Ectodermal cell (in vitro differentiated cells): Measurements from ENCODE around the gene PPP6R1.
"Not testable (repeated sequence)": the region's sequence is repeated elsewhere in the genome, so short reads cannot be mapped to it uniquely, and the experiment has no call there.

ENCODE experiments used
- H3K27ac ChIP-seq: 2 replicates; pipeline ENCODE4 v1.7.0; 2013; ENCODE audit warnings: mild to moderate bottlenecking, low read depth, low read length; ENCODE audit not compliant: insufficient read depth, poor library complexity, severe bottlenecking
- H3K27me3 ChIP-seq: 2 replicates; pipeline ENCODE4 v1.7.0; 2013; ENCODE audit warnings: mild to moderate bottlenecking, low read length; ENCODE audit not compliant: insufficient read depth, control insufficient read depth, poor library complexity, severe bottlenecking
- H3K36me3 ChIP-seq: one replicate; pipeline ENCODE4 v1.7.0; 2013; ENCODE audit warnings: low read length; ENCODE audit not compliant: control insufficient read depth, insufficient read depth
- H3K4me1 ChIP-seq: one replicate; pipeline ENCODE4 v1.7.0; 2013; ENCODE audit warnings: low read length; ENCODE audit not compliant: control insufficient read depth, insufficient read depth
- H3K4me3 ChIP-seq: 2 replicates; pipeline ENCODE4 v1.7.0; 2013; ENCODE audit warnings: low read depth, low read length, control low read depth; ENCODE audit not compliant: insufficient read depth
- H3K9me3 ChIP-seq: 2 replicates; pipeline ENCODE4 v1.7.0; 2013; ENCODE audit warnings: mild to moderate bottlenecking, low read length, moderate library complexity; ENCODE audit not compliant: control insufficient read depth
- WGBS, 2 experiments: methylation state at CpG; one replicate each; pipeline ENCODE4 v1.1.7; 2013; ENCODE audit warnings: missing lambda C conversion rate in 2 of 2; 5-methylcytosine and 5-hydroxymethylcytosine counted together

PPP6R1 gene

DNA sequence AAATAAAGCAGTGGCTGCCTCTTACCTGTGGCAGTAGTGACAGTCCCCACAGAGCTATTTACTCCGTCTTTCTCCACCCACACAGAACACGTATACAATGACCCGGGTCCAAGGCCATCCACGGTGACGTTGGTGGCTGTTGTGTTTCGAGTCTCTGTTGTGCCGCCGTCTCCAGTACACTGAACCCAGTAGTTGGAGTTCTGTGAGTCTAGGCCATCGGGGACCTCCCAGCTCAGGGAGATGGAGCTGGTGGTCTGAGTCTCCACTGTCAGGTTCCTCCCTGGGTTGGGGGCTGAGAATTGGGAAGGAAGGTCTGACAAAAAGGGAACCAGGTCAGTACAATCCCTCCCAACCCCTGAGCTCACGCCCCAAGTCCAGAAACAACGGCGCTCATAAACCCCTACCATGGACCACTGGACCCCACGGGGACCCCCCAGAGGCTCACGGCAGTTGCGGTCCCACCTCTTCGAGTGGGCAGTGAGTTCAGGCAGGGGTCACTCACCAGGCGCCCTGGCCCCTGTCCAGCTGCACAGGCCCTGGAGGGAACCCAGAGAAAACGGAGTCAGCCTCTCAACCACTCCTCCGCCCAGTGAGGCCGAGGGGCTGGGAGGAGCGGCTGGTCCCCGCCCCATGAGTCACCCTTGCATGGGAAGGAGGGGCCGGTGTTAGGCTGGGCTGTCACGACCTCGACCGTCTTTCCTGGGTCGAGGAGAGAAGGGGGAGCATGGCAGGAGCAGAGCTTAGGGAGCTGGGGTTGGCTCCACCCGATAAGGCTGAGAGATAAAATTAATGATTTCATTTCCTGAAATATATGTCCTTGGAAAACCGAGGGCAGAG lies 51.9 kb downstream of the PPP6R1 start:
- H3K27me3 ChIP-seq: no peaks in the 10 kb centered on the region
- H3K36me3 ChIP-seq: no peaks in the 10 kb centered on the region
- H3K27ac ChIP-seq: no peak overlapping the region
- H3K4me3 ChIP-seq: no peak overlapping the region
- H3K4me1 ChIP-seq: peaks cover 2% of the 10 kb centered on the region
- H3K9me3 ChIP-seq: no peaks in the 10 kb centered on the region
- WGBS, 2 experiments: 38 to 41% methylated on average over 29 of the region's 29 CpGs

DNA sequence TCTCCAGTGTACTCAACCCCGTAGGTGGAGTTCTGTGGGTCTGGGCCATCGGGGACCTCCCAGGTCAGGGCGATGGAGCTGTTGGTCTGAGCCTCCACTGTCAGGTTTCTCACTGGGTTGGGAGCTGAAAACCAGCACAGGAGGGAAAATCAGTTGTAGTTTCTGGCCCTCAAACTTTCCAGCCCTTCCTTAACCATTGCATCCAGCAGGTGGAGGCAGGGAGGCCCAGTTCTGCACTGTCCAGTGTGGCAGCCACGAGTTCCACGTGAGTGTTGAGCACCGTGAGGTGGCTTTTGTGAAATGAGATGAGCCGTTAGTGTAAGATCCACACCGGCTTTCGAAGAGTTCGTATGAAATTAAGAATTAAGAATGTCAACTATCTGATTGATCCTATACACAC lies 56.6 kb downstream of the PPP6R1 start:
- H3K27me3 ChIP-seq, H3K4me3 ChIP-seq, H3K9me3 ChIP-seq, H3K4me1 ChIP-seq, H3K27ac ChIP-seq, H3K36me3 ChIP-seq: not testable (repeated sequence)
- WGBS, 2 experiments: 85 to 86% methylated on average over 10 of the region's 10 CpGs

DNA sequence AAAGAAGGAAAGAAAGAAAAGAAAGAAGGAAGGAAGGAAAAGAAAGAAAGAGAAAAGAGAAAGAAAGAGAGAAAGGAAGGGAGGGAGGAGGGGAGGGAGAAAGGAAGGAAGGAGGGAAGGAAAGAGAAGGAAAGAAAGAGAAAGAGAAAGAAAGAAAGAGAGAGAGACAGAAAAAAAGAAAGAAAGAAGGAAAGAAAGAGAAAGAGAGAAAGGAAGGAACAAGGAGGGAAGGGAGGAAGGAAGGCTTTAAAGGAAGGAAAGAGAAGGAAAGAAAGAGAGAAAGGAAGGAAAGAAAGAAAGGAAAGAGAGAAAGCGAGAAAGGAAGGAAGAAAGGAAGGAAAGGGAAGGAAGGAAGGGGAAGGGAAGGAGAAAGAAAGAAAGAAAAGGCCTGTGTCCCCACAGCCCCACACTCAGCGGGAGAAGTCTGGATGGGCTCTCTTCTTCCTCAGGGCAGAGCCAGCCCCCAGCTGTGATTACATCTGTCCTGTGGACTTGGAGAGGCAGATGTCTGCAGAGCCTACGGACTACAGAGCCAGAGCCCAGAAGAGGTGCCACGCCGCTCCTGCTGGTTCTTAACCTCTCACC lies 59.1 kb downstream of the PPP6R1 start:
- Histone ChIP-seq H3K36me3 (no peaks in the 10 kb centered on the region), H3K4me1 (no peaks in the 10 kb centered on the region), H3K27me3 (no peaks in the 10 kb centered on the region), H3K9me3 (no peaks in the 10 kb centered on the region), H3K4me3 (no peak overlapping the region), H3K27ac (no peak overlapping the region)
- 78 to 84% methylated on average over 5 of the region's 5 CpGs for WGBS, 2 experiments

DNA sequence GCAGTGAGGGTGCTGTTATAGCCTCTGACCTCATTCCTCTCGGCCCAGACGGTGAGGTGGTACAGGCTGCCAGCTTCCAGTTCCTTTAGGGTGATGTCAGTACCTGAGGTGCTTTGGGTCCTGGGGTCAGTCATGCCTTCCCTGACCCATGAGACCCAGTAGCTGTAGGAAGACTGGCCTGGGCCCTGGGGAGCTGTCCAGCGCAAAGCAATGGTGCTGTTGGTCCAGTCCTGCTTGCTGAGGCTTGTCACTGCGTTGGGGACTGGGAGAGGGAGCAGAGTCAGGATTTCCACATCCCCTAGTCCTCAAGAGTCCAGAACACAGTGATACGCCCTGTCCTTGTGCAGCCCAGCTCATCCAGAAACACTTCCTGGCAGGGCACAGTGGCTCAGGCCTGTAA lies 60.2 kb downstream of the PPP6R1 start:
- H3K9me3 ChIP-seq: no peaks in the 10 kb centered on the region
- 80 to 82% methylated on average over 5 of the region's 5 CpGs for WGBS, 2 experiments
- no peaks in the 10 kb centered on the region for H3K4me1 ChIP-seq
- no peak overlapping the region for H3K27ac ChIP-seq
- H3K27me3 ChIP-seq: no peaks in the 10 kb centered on the region
- H3K4me3 ChIP-seq: no peak overlapping the region
- no peaks in the 10 kb centered on the region for H3K36me3 ChIP-seq

DNA sequence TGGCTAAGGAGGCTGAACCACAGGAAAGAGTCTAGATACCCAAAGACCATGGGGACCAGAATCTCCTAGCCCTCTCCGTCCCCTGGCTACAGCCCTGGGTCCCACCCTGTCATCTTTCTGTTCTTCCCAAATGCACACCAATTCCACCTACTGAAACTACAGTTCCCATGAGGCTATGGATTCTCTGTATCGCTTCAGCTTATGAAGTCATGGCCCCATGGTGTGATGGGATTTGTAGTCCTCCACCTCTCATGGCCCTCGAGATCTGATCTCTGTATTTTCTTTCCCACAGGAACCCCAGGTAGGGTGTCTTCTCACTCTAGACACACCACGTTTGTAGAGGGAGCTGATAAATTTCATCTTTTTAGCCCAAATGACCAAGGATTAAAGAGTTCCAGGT lies 61.3 kb downstream of the PPP6R1 start:
- no peak overlapping the region for H3K27ac ChIP-seq
- no peaks in the 10 kb centered on the region for H3K9me3 ChIP-seq
- H3K27me3 ChIP-seq: no peaks in the 10 kb centered on the region
- H3K4me3 ChIP-seq: no peak overlapping the region
- WGBS, 2 experiments: 75 to 77% methylated on average over 4 of the region's 4 CpGs
- no peaks in the 10 kb centered on the region for H3K4me1 ChIP-seq
- H3K36me3 ChIP-seq: no peaks in the 10 kb centered on the region

DNA sequence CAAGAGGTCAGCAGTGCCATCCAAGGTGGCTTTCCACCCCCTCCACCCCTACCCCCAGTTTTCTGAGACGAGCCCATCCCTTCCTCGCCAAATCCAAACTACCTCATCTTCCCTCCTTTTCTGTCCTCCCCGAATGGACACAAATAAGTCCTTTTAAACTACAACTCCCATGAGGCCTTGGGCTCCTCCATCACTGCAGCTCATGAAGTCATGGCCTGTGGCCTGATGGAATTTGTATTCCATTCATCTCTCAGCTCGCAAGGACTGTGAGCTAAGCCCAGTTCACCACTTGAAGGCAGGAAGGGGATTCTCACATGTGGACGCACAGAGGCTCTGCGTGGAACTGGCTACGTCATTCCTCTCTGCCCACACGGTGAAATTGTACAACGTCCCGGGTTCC lies 62.0 kb downstream of the PPP6R1 start:
- Histone ChIP-seq H3K36me3 (no peaks in the 10 kb centered on the region), H3K27ac (no peak overlapping the region), H3K27me3 (no peaks in the 10 kb centered on the region), H3K9me3 (no peaks in the 10 kb centered on the region), H3K4me1 (no peaks in the 10 kb centered on the region), H3K4me3 (no peak overlapping the region)
- WGBS, 2 experiments: 92% methylated on average over 10 of the region's 10 CpGs

DNA sequence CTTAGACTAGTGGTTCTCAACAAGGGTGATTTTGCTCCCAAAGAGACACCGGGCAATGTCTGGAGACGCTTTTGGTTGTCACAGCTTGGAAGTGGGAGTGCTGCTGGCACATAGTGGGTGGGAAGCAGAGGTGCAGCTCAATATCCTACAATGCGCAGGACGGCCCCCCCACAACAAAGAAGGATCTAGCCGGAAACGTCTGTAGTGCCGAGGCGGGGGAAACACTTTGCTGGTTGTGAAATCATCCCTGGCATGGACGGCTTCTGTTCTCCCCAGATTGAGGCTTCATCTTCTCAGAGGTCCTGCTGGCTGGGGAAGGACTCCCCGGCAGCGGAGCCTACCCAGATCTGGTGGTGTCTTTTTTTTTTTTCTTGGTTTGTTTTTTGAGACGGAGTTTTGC lies 65.3 kb downstream of the PPP6R1 start:
- no peaks in the 10 kb centered on the region for H3K36me3 ChIP-seq
- no peaks in the 10 kb centered on the region for H3K4me1 ChIP-seq
- H3K27me3 ChIP-seq: no peaks in the 10 kb centered on the region
- 90 to 91% methylated on average over 12 of the region's 12 CpGs for WGBS, 2 experiments
- no peaks in the 10 kb centered on the region for H3K9me3 ChIP-seq
- no peak overlapping the region for H3K27ac ChIP-seq
- no peak overlapping the region for H3K4me3 ChIP-seq

DNA sequence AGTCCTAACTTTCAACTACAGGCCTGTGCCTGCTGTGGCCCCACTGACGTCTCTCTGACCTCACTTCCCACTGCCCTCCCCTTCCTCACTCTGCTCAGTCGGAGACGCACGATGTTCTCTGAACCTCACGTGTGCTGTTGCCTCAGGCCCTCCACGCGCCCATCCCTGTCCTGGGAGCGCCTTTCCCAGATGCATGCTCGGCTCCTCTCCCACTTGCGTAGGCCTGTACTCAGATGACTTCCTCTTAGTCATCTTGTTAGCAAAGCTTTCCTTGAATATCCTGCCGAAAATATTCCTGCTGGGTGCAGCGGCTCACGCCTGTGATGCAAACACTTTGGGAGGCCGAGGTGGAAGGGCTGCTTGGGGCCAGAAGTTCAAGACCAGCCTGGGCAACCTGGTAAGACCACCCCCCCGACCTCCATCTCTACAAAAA lies 69.4 kb downstream of the PPP6R1 start:
- WGBS, 2 experiments: 78 to 79% methylated on average over 15 of the region's 15 CpGs
- no peak overlapping the region for H3K27ac ChIP-seq
- no peaks in the 10 kb centered on the region for H3K36me3 ChIP-seq
- H3K4me1 ChIP-seq: no peaks in the 10 kb centered on the region
- no peak overlapping the region for H3K4me3 ChIP-seq
- H3K27me3 ChIP-seq: no peaks in the 10 kb centered on the region
- H3K9me3 ChIP-seq: no peaks in the 10 kb centered on the region

DNA sequence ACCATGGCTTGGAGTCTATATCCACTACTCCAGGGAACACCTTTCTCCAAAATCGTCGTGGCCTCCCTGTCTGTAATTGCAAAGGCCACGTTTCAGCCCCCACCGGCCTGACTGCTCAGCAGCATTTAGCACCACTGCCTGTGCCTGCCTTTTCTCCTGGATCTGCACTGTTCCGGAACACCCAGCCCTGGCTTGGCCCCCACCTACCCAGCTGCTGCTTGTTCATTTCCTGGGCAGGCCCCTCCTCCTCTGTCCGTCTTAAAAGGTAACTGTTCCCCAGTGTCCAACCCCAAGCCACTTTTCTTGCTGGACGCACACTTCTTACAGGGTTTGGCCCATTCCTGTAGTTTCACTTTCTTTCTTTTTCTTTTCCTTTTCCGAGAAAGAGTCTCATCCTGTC lies 70.2 kb downstream of the PPP6R1 start:
- Histone ChIP-seq H3K27me3 (no peaks in the 10 kb centered on the region), H3K36me3 (no peaks in the 10 kb centered on the region), H3K9me3 (no peaks in the 10 kb centered on the region), H3K4me1 (no peaks in the 10 kb centered on the region), H3K4me3 (no peak overlapping the region), H3K27ac (no peak overlapping the region)
- 80 to 82% methylated on average over 8 of the region's 8 CpGs for WGBS, 2 experiments

DNA sequence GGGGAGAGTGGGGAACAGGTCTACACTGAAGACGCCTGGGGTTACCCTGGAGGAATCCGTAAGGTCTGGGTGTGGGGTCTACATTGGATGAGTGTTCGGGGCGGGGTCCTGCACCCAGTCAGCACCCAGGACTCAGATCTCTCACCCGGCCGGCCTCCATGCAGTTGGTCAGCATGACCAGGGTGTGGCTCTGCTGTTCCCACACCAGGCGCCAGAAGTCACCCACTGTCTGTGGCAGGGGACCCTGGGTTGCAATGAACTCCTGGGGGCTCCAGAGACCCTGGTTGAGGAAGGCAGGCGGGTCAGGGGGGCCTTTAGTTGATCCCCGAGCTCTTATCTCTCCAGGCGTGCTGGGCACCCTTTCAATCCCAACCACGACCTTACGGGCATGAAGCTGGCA lies 72.7 kb downstream of the PPP6R1 start:
- H3K4me1 ChIP-seq: no peaks in the 10 kb centered on the region
- H3K9me3 ChIP-seq: no peaks in the 10 kb centered on the region
- H3K36me3 ChIP-seq: no peaks in the 10 kb centered on the region
- peaks cover 17% of the 10 kb centered on the region for H3K27me3 ChIP-seq
- no peak overlapping the region for H3K27ac ChIP-seq
- H3K4me3 ChIP-seq: no peak overlapping the region
- 87 to 88% methylated on average over 12 of the region's 12 CpGs for WGBS, 2 experiments
